HFFc6 (cell line): ENCODE measurements around the gene DNAH6. TPM values are rescaled to one million over a fixed set of nuclear protein-coding genes. Genes with fewer than 3 reads are reported as not detected.
"Not testable (repeated sequence)": the region's sequence is repeated elsewhere in the genome, so short reads cannot be mapped to it uniquely, and the experiment has no call there.

Experiments used
- DNase-seq: peaks from one replicate; pipeline ENCODE4 v3.0.0-alpha.2; 2018
- H3K27ac Mint-ChIP-seq: 2 replicates; pipeline ENCODE4 v1.8.0; 2020; ENCODE audit warnings: mild to moderate bottlenecking, mixed read lengths
- H3K27me3 Mint-ChIP-seq: 2 replicates; pipeline ENCODE4 v1.8.0; 2021; ENCODE audit warnings: mild to moderate bottlenecking, moderate library complexity, mixed read lengths; ENCODE audit not compliant: insufficient read depth
- H3K36me3 Mint-ChIP-seq: 2 replicates; pipeline ENCODE4 v1.8.0; 2021; ENCODE audit warnings: low read depth, mixed read lengths
- H3K4me1 Mint-ChIP-seq: 2 replicates; pipeline ENCODE4 v1.8.0; 2020; ENCODE audit warnings: low read depth, mixed read lengths
- H3K4me3 Mint-ChIP-seq: 2 replicates; pipeline ENCODE4 v1.8.0; 2020; ENCODE audit warnings: mild to moderate bottlenecking, moderate library complexity, mixed read lengths
- H3K9me3 Mint-ChIP-seq: 2 replicates; pipeline ENCODE4 v1.8.0; 2020; ENCODE audit warnings: mild to moderate bottlenecking, mixed read lengths
- CTCF ChIP-seq: fragments of 200-600 bp; sonication (generic); IDR thresholded peaks from 2 replicates; pipeline ENCODE4 v1.5.0; 2021; ENCODE audit warnings: antibody characterized with exemption, mild to moderate bottlenecking
- total RNA-seq, 6 experiments: library from RNA; stranded (reverse); fragmentation: NEBNext Ultra II Directional; extraction: Animal tissue kit (Norgen Biotek cat#: 25700); gene quantifications; 2 replicates in 1 of 6; 3 replicates in 5 of 6; pipeline ENCODE4 v1.2.3, GENCODE V29; 2021

DNAH6 gene
- total RNA-seq, 6 experiments from 2014 or later = 0.05 to 0.46 (median 0.05) TPM; not detected in 1

- peaks cover 14% of the 10 kb centered on the region for H3K9me3 Mint-ChIP-seq
Observed at GRCh38 chr2:84766791-84767190, 250.5 kb downstream of the DNAH6 start.

GRCh38 chr2:84768840-84769239 lies 252.5 kb downstream of the DNAH6 start:
- Mint-ChIP-seq H3K4me1 (no peaks in the 10 kb centered on the region), H3K36me3 (peaks cover 26% of the 10 kb centered on the region), H3K9me3 (peaks cover 26% of the 10 kb centered on the region), H3K4me3 (no peak overlapping the region), H3K27ac (no peak overlapping the region), H3K27me3 (peaks cover 5% of the 10 kb centered on the region)
- no peak for TF ChIP-seq CTCF
- DNase-seq = no peak

More at GRCh38 chr2:84766791-84767190, 250.5 kb downstream of the DNAH6 start:
- no peak for DNase-seq
- Mint-ChIP-seq H3K4me1 (no peaks in the 10 kb centered on the region), H3K4me3 (no peak overlapping the region), H3K27me3 (peaks cover 14% of the 10 kb centered on the region), H3K27ac (no peak overlapping the region), H3K36me3 (peaks cover 12% of the 10 kb centered on the region; the same call in 1 of the 2 replicates)
- no peak for TF ChIP-seq CTCF

- peaks cover 41% of the 10 kb centered on the region for H3K9me3 Mint-ChIP-seq
- H3K27ac Mint-ChIP-seq = no peak overlapping the region
- peaks cover 5% of the 10 kb centered on the region for H3K27me3 Mint-ChIP-seq
- no peak for DNase-seq
- no peak overlapping the region for H3K4me3 Mint-ChIP-seq
- no peak for TF ChIP-seq CTCF
- H3K4me1 Mint-ChIP-seq = peaks cover 4% of the 10 kb centered on the region
- peaks cover 40% of the 10 kb centered on the region for H3K36me3 Mint-ChIP-seq
Observed at GRCh38 chr2:84770280-84770679, 254.0 kb downstream of the DNAH6 start.

- Mint-ChIP-seq H3K27ac (no peak overlapping the region), H3K36me3 (peaks cover 49% of the 10 kb centered on the region), H3K4me3 (no peak overlapping the region), H3K9me3 (peaks cover 49% of the 10 kb centered on the region), H3K27me3 (peaks cover 5% of the 10 kb centered on the region), H3K4me1 (peaks cover 14% of the 10 kb centered on the region)
- no peak for TF ChIP-seq CTCF
- no peak for DNase-seq
Observed at GRCh38 chr2:84771251-84771650, 255.0 kb downstream of the DNAH6 start.

GRCh38 chr2:84773562-84773961 lies 257.3 kb downstream of the DNAH6 start:
- not testable (repeated sequence) for H3K27ac Mint-ChIP-seq

GRCh38 chr2:84776011-84776410 lies 259.7 kb downstream of the DNAH6 start:
- no peak for DNase-seq
- Mint-ChIP-seq H3K9me3 (peaks cover 43% of the 10 kb centered on the region), H3K36me3 (peaks cover 50% of the 10 kb centered on the region), H3K4me3 (no peak overlapping the region), H3K4me1 (peaks cover 28% of the 10 kb centered on the region), H3K27ac (peak overlapping the region; percentile 28), H3K27me3 (no peaks in the 10 kb centered on the region; the same call in 1 of the 2 replicates)
- no peak for TF ChIP-seq CTCF

More at GRCh38 chr2:84773562-84773961, 257.3 kb downstream of the DNAH6 start:
- Mint-ChIP-seq H3K4me1 (peaks cover 20% of the 10 kb centered on the region), H3K36me3 (peaks cover 55% of the 10 kb centered on the region), H3K9me3 (peaks cover 49% of the 10 kb centered on the region)
- not testable (repeated sequence) for H3K27me3 Mint-ChIP-seq, DNase-seq, H3K4me3 Mint-ChIP-seq
